Testis (tissue), 3 donors: Measurements from ENCODE around the gene EXOC3L1. TPM values are rescaled to one million over a fixed set of nuclear protein-coding genes. Genes with fewer than 3 reads are reported as not detected.

Source experiments
- DNase-seq: peaks from one replicate; pipeline ENCODE4 v3.0.0-alpha.2; 2019
- H3K27ac ChIP-seq, 2 donors: fragments of 200-600 bp; sonication (generic); one replicate each; pipeline ENCODE4 v1.5.1; 2019
- H3K27me3 ChIP-seq: fragments of 200-600 bp; sonication (generic); one replicate; pipeline ENCODE4 v1.5.1; 2019
- H3K36me3 ChIP-seq: fragments of 200-600 bp; sonication (generic); one replicate; pipeline ENCODE4 v1.5.1; 2017; ENCODE audit warnings: low read depth; ENCODE audit errors: missing control alignments
- H3K4me1 ChIP-seq: fragments of 200-600 bp; sonication (generic); one replicate; pipeline ENCODE4 v1.5.1; 2019
- H3K4me3 ChIP-seq, 2 donors: fragments of 200-600 bp; sonication (generic); one replicate each; pipeline ENCODE4 v1.5.1; 2017 to 2019
- H3K9me3 ChIP-seq: fragments of 200-600 bp; sonication (generic); one replicate; pipeline ENCODE4 v1.5.1; 2017
- POLR2A ChIP-seq: fragments of 450-650 bp; IDR thresholded peaks from one replicate; pipeline ENCODE4 v1.6.1; 2017; ENCODE audit warnings: antibody characterized with exemption, mild to moderate bottlenecking, moderate library complexity
- WGBS, 2 donors: methylation state at CpG; one replicate each; pipeline ENCODE4 v1.1.5; 2018; 5-methylcytosine and 5-hydroxymethylcytosine counted together
- intact Hi-C: fragments of 100-400 bp; cut with DNase I; formaldehyde crosslinking; loops from one replicate; pipeline ENCODE4 v1.15.1; 2023; ENCODE audit warnings: low total_unique reads
- polyA plus RNA-seq: library from polyadenylated mRNA; stranded (reverse); fragments of 350-450 nt; fragmentation: Illumina TruSeq; extraction: RNeasy Lipid Tissue Mini Kit (QIAGEN cat#74804); gene quantifications from one replicate; pipeline ENCODE4 v1.2.3, GENCODE V29; 2014; ENCODE audit warnings: low read depth, low replicate concordance; ENCODE audit not compliant: insufficient read depth
- total RNA-seq, 2 donors: library from RNA; depleted of rRNA; stranded (reverse); fragments of >200 nt; gene quantifications; one replicate each; pipeline ENCODE4 v1.2.3, GENCODE V29; 2016
- TF ChIP-seq, protein P1 (sequence below), 3 experiments: fragments of 450-650 bp in 2 of 3; fragments of 200-600 bp in 1 of 3; sonication (generic) in 1 of 3; IDR thresholded peaks; one replicate each; pipeline ENCODE4 v1.5.1; 2016 to 2019; ENCODE audit warnings: antibody characterized with exemption in 3 of 3, mild to moderate bottlenecking in 2 of 3, moderate library complexity in 1 of 3

EXOC3L1 gene
- total and polyA plus RNA-seq, 3 donors from 2014 or later = 2.6 to 9.0 (median 5.1) TPM

GRCh38 chr16:67233596-67233995 lies 43.7 kb upstream of the EXOC3L1 start:
- intact Hi-C loops = no loop called here
- no peaks in the 10 kb centered on the region for H3K27me3 ChIP-seq
- WGBS, 2 donors = 80 to 84% methylated on average over 5 to 7 of the region's 7 CpGs

GRCh38 chr16:67230809-67231660 lies 41.1 kb upstream of the EXOC3L1 start:
- Histone ChIP-seq H3K4me3 (no peak overlapping the region), H3K4me1 (peaks cover 10% of the 10 kb centered on the region), H3K27me3 (no peaks in the 10 kb centered on the region), H3K27ac (no peak overlapping the region), H3K36me3 (no peaks in the 10 kb centered on the region), H3K9me3 (no peaks in the 10 kb centered on the region)
- intact Hi-C loops = no loop called here
- WGBS, 2 donors = 78 to 87% methylated on average over 10 to 12 of the region's 12 CpGs
- DNase-seq = no peak
- TF ChIP-seq, protein P1, sequence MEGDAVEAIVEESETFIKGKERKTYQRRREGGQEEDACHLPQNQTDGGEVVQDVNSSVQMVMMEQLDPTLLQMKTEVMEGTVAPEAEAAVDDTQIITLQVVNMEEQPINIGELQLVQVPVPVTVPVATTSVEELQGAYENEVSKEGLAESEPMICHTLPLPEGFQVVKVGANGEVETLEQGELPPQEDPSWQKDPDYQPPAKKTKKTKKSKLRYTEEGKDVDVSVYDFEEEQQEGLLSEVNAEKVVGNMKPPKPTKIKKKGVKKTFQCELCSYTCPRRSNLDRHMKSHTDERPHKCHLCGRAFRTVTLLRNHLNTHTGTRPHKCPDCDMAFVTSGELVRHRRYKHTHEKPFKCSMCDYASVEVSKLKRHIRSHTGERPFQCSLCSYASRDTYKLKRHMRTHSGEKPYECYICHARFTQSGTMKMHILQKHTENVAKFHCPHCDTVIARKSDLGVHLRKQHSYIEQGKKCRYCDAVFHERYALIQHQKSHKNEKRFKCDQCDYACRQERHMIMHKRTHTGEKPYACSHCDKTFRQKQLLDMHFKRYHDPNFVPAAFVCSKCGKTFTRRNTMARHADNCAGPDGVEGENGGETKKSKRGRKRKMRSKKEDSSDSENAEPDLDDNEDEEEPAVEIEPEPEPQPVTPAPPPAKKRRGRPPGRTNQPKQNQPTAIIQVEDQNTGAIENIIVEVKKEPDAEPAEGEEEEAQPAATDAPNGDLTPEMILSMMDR (IDR thresholded peaks at IDR 0.05) = no peak
- no peak for TF ChIP-seq POLR2A

More at GRCh38 chr16:67233596-67233995, 43.7 kb upstream of the EXOC3L1 start:
- Histone ChIP-seq H3K27ac (no peak overlapping the region), H3K9me3 (no peaks in the 10 kb centered on the region), H3K36me3 (no peaks in the 10 kb centered on the region), H3K4me3 (no peak overlapping the region), H3K4me1 (no peaks in the 10 kb centered on the region)
- DNase-seq = no peak
- TF ChIP-seq, protein P1 (IDR thresholded peaks at IDR 0.05) = no peak
- TF ChIP-seq POLR2A = no peak

DNA sequence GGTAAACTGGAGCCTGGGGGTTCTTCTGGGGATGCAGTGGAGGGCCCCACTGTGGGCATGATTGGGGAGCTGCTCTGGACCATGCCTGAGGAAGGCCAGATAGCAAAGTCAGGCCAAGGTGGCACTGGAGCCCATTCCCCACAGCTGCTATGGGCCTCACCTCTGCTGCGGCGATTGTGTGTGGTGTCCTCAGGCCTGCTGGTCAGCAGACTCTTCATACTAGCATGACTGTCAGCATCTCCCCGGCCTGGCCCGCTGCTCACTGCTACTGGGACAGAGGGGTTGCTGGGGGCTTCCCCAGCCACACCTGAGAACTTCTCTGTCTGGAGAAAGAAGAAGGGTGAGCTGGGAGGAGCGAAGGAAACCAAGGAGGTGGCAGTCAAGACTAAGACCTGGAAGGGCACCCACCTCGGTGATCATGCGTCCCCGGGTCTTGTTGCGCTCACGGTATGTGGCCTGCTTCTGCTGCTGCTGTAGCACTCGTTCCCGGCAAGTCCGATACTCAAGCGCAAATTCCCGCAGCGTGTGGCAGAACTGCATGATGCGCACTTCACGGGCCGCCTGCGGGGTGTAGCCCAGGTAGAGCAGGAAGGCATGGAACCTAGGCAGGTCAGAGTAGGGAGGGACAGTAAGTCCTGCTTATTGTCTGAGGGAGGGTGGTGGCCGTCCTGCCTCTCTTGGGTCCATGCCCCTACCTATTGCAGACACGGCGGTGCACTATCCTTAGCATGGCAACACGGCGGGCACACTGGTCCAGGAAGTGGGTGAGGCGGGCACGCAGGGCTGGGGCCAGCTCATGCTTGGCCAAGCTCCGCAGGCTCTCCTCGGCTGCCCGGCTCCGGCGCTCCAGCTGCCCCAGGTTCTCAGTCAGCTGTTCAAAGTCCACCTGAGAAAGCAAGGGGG lies 40.2 kb upstream of the EXOC3L1 start:
- TF ChIP-seq POLR2A = no peak
- TF ChIP-seq, protein P1 (IDR thresholded peaks at IDR 0.05) = no peak
- Histone ChIP-seq H3K36me3 (no peaks in the 10 kb centered on the region), H3K9me3 (no peaks in the 10 kb centered on the region), H3K27ac (no peak overlapping the region), H3K4me3 (no peak overlapping the region), H3K27me3 (no peaks in the 10 kb centered on the region), H3K4me1 (peaks cover 11% of the 10 kb centered on the region)
- DNase-seq = no peak
- intact Hi-C loops = no loop called here
- WGBS, 2 donors = 90 to 95% methylated on average over 20 to 32 of the region's 32 CpGs

- Histone ChIP-seq H3K27me3 (no peaks in the 10 kb centered on the region), H3K27ac (no peak overlapping the region), H3K4me3 (no peak overlapping the region), H3K9me3 (no peaks in the 10 kb centered on the region), H3K4me1 (peaks cover 11% of the 10 kb centered on the region), H3K36me3 (no peaks in the 10 kb centered on the region)
- intact Hi-C loops = no loop called here
- TF ChIP-seq, protein P1 (IDR thresholded peaks at IDR 0.05) = no peak
- TF ChIP-seq POLR2A = no peak
- WGBS, 2 donors = 69 to 80% methylated on average over 3 to 9 of the region's 9 CpGs
- no peak for DNase-seq
Observed at GRCh38 chr16:67228905-67229304, 39.0 kb upstream of the EXOC3L1 start.
